ENCODE data around the gene SLC6A4.
"Not testable (repeated sequence)": the region's sequence is repeated elsewhere in the genome, so short reads cannot be mapped to it uniquely, and the experiment has no call there.

SLC6A4 gene

GRCh38 chr17:30172560-30172959 is 62.9 kb downstream of the SLC6A4 start:
- DNase-seq (ENCODE audit: low read depth), result no peak

DNA sequence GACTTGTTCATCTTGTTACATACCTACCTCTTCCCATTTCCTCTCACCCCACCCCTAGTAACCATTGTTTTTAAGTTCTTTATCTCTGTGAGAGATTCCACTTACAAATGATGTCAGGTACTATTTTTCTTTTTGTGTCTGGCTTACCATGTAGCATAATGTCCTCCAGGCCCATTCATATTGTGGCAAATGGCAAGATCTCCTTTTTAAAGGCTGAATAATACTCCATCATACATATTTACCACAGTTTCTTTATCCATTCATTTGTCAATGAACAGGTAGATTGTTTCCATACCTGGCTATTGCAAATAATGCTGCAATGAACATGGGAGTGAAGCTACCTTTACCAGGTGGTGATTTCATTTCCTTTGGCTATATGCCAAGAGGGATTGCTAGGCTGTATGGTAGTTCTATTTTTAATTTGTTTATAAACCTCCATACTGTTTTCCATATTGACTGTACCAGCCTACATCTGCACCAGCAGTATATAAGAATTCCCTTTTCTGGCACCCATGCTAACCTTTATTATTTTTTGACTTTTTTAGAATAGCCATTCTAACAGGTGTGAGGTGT is 65.0 kb downstream of the SLC6A4 start:
- DNase-seq (ENCODE audit: low read depth), result no peak

DNA sequence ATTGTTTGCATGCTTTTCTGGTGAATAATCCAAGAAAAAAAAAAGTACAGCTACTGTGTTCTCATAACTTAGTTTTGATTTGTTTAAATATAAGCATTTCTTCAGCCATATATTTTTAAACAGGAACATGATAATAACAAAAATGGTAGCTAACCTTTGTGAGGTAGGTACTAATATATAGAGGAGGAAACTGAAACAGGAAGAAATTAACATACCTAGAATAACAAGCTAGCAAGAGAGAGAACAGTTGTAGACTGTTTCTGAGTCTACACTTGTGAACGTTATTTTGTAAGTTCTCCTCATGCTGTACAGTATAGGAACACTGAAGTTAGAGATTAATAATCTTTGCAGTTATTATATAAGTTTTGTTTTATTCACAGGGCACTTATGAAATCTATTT is 69.5 kb downstream of the SLC6A4 start:
- no peak for DNase-seq (ENCODE audit: low read depth)

DNA sequence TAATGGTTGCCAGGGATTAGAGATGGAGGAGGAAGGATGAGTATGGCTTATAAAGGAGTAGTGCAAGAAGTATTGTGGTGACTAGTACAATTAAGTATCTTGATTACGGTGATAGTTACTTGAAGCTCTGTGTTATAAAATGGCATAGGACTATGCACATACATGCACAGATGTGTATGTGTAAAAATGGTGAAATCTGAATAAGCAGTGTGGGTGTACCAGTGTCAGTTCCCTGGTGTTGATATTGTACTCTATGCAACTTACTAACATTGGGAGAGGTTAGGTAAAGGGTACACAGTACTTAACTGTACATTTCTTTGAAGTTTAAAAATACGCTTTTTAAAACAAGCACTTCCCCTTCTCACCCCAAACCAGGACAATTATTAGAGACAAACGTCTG is 70.3 kb downstream of the SLC6A4 start:
- DNase-seq (ENCODE audit: low read depth), result no peak

DNA sequence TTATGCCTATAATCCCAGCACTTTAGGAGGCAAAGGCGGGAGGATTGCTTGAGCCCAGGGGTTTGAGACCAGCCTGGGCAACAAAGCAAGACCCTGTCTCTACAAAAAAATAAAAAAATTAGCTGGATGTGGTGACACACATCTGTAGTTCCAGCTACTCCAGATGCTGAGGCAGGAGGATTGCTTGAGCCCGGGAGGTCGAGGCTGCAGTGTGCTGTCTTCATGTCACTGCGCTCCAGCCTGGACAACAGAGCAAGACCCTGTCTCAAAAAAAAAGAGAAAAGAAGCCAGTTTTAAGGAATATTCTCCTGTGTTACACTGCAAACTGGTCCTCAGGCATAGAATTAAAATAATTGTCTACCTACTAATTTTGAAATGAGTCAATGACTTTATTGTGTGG is 71.0 kb downstream of the SLC6A4 start:
- no peak for DNase-seq (ENCODE audit: low read depth)

DNA sequence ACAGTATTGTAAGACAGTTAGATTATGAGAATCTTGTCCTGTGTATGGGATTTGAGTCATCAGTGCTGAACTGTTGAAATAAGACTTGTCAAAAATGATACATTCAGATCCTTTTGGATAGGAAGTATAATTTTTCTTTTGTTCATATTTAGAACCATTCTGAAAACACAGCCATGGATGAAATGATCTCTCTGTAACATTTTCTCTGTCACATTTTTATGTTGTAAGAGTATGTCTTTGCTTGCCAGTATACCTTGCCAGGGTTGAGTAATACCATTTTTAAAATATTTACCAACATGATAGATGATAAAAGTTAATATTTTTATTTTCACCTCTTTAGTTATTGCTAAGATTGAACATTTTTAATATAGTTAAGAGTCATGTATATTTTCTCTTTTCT is 73.9 kb downstream of the SLC6A4 start:
- DNase-seq (ENCODE audit: low read depth), result no peak

DNA sequence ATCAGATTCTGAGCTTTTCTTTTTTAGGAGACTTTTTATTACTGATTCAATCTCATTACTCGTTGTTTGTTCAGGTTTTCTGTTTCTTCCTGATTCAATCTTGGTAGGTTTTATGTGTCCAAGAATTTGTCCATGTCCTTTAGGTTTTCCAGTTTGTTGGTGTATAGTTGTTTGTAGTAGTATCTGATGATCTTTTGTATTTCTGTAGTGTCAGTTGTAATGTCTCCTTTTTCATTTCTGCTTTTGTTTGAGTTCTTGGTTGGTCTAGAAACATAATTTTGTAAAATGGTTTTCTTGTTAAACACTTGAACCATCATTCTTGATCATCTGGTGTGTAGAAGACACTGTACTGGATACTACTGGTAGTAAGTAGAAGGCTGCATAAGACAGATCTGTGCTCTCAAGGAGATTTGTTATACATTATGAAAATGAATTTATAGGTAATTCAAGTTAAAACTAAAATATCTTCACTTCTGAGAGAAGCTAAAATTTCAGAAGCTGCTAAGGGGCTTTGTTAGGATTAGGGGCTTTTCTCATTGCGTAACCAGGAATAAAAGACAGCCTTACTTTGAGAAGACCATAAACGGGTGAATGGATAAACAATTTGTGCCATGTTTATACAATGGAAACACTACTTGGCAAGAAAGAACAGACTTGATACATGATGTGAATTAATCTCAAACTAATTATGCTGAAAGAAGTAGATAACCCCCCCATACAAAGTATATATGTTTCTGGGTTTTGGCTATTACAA is 74.9 kb downstream of the SLC6A4 start:
- DNase-seq (ENCODE audit: low read depth), result no peak

GRCh38 chr17:30158896-30159625 is 76.4 kb downstream of the SLC6A4 start:
- no peak for DNase-seq (ENCODE audit: low read depth)

DNA sequence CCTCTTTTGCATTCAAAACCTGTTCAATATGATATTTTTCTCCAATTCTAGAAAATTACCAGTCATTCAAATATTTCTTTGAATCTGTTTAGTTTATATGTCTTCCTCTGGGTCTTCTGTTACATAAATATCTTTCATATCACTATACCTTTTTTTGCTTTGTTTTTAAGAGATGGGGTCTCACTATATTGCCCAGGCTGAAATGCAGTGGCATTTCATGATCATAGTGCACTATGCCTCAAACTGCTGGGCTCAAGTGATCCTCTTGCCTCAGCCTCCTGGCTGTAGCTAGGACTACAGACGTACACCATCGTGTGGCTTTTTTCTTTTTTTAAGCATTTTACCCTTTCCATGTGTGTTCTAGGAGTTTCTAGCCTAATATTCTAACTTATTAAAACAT is 80.1 kb downstream of the SLC6A4 start:
- no peak for DNase-seq (ENCODE audit: low read depth)

GRCh38 chr17:30153463-30153862 is 82.0 kb downstream of the SLC6A4 start:
- DNase-seq (ENCODE audit: low read depth), result no peak

DNA sequence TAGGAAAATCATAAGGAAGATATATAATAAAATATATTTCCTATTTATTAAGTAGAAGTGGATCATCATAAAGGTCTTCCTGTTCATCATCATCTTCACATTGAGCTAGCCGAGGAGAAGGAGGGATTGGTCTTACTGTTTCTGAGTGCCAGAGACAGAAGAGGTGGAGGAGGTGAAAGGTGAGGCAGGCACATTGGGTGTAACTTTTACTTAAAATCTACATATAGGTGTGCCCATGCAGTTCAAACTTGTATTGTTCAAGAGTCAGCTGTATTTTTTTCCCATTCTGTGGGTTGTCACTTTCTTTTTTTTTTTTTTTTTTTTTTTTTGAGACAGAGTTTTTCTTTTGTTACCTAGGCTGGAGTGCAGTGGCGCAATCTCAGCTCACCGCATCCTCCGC is 84.0 kb downstream of the SLC6A4 start:
- DNase-seq (ENCODE audit: low read depth), result no peak

DNA sequence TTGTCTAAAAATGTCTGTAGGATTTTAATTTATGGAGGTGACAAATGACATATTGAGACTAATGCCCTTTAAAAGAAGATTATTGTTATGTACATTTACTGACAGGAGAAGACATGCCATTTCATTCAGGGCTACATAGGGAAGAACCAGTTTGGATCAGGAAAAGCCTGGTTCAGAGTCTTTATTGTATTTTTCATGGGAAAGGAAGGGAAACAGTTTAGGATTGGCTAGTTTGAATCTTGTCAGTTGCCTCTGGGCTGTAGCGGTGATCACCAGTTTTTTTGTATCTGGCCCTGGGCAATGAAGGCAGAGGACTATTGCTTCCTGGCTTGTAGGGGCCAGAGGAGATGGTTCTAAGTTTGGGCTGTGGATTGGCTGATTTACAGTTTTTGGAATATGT is 87.1 kb downstream of the SLC6A4 start:
- DNase-seq (ENCODE audit: low read depth), result no peak

DNA sequence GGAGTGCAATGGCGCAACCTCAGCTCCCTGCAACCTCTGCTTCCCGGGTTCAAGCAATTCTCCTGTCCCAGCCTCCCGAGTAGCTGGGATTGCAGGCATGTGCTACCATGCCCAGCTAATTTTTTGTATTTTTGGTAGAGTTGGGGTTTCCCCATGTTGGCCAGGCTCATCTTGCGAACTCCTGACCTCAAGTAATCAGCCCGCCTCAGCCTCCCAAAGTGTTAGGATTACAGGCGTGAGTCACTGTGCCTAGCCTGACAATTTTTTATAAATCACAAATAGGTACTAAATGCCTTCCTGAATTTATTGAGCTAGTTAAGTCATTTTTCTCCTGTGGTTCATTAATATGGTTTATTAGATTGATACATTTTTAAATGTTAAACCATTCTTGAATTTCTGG is 87.6 kb downstream of the SLC6A4 start:
- not testable (repeated sequence) for DNase-seq (ENCODE audit: low read depth)
